WTC11 (cell line): ENCODE results near the gene SPART. TPM values are rescaled to one million over a fixed set of nuclear protein-coding genes. Genes with fewer than 3 reads are reported as not detected.

Experiments
- ATAC-seq: fragments of 200-7000 bp; cut with Tn5 transposase; 2 replicates; pipeline ENCODE4 v1.10.0; 2021; ENCODE audit warnings: mild to moderate bottlenecking, moderate library complexity
- CTCF ChIA-PET: fragments of 300-600 bp; sonication (Branson Sonifier 250); formaldehyde crosslinking; loops from one replicate; lab custom pipeline; 2021; ENCODE audit warnings: antibody characterized with exemption; lab: Charles Lee
- POLR2A ChIA-PET: fragments of 350-600 bp; sonication (Branson Sonifier 250); formaldehyde crosslinking; loops from one replicate; lab custom pipeline; 2021; ENCODE audit warnings: antibody characterized with exemption; lab: Charles Lee
- DNase-seq: peaks from one replicate; pipeline ENCODE4 v3.0.0; 2021; ENCODE audit warnings: low spot score
- H3K27ac Mint-ChIP-seq: 2 replicates; pipeline ENCODE4 v1.8.0; 2021; ENCODE audit warnings: mixed read lengths
- H3K27me3 Mint-ChIP-seq: 2 replicates; pipeline ENCODE4 v1.8.0; 2021; ENCODE audit warnings: low read depth, mild to moderate bottlenecking, moderate library complexity, mixed read lengths
- H3K36me3 Mint-ChIP-seq: 2 replicates; pipeline ENCODE4 v1.8.0; 2021; ENCODE audit warnings: mixed read lengths
- H3K4me1 Mint-ChIP-seq: 2 replicates; pipeline ENCODE4 v1.8.0; 2022; ENCODE audit warnings: mixed read lengths
- H3K4me3 Mint-ChIP-seq: 2 replicates; pipeline ENCODE4 v1.8.0; 2021; ENCODE audit warnings: mild to moderate bottlenecking, moderate library complexity, mixed read lengths
- H3K9me3 Mint-ChIP-seq: 2 replicates; pipeline ENCODE4 v1.8.0; 2021; ENCODE audit warnings: mixed read lengths
- E2F5 ChIP-seq: sonication (generic); formaldehyde crosslinking; IDR thresholded peaks from 2 replicates; pipeline ENCODE4 v1.8.1; 2022; ENCODE audit warnings: mild to moderate bottlenecking, moderate library complexity, missing genetic modification reagents
- GRHL2 ChIP-seq: fragments of 250-450 bp; sonication (Bioruptor Pico); IDR thresholded peaks from 2 replicates; pipeline ENCODE4 v1.8.0; 2022; ENCODE audit warnings: mild to moderate bottlenecking, moderate library complexity; ENCODE audit not compliant: insufficient replicate concordance, severe bottlenecking
- MAX ChIP-seq: sonication (generic); formaldehyde crosslinking; IDR thresholded peaks from 2 replicates; pipeline ENCODE4 v1.8.0; 2022; ENCODE audit warnings: mild to moderate bottlenecking, missing genetic modification reagents
- MLX ChIP-seq: sonication (generic); formaldehyde crosslinking; IDR thresholded peaks from 2 replicates; pipeline ENCODE4 v1.8.1; 2023; ENCODE audit warnings: mild to moderate bottlenecking, missing genetic modification reagents, moderate library complexity
- NFYB ChIP-seq: sonication (generic); formaldehyde crosslinking; conservative IDR thresholded peaks from 2 replicates; pipeline ENCODE4 v1.8.0; 2022; ENCODE audit warnings: low read depth, missing genetic modification reagents
- SOX15 ChIP-seq: fragments of 250-450 bp; sonication (Bioruptor Pico); IDR thresholded peaks from 2 replicates; pipeline ENCODE4 v1.9.0; 2021; ENCODE audit warnings: mild to moderate bottlenecking
- USF1 ChIP-seq: sonication (generic); formaldehyde crosslinking; IDR thresholded peaks from 2 replicates; pipeline ENCODE4 v1.8.0; 2022; ENCODE audit warnings: mild to moderate bottlenecking, missing genetic modification reagents
- ZNF425 ChIP-seq: fragments of 250-450 bp; sonication (Bioruptor Pico); conservative IDR thresholded peaks from 2 replicates; pipeline ENCODE4 v1.9.0; 2021; ENCODE audit warnings: mild to moderate bottlenecking
- ZNF532 ChIP-seq: fragments of 250-450 bp; sonication (Bioruptor Pico); IDR thresholded peaks from 2 replicates; pipeline ENCODE4 v1.9.0; 2021; ENCODE audit warnings: mild to moderate bottlenecking, borderline replicate concordance
- total RNA-seq: library from RNA; stranded (reverse); gene quantifications from 3 replicates; pipeline ENCODE4 v1.2.3, GENCODE V29; 2021

The SPART gene
- total RNA-seq, 1 experiment from 2014 or later = 95.7 TPM

GRCh38 chr13:36360903-36361302 lies 14.7 kb upstream of the SPART start (continued):
- no peak for TF ChIP-seq ZNF425 (CRISPR knock-in tag)
- TF ChIP-seq GRHL2 (CRISPR knock-in tag) = no peak
- no peak for TF ChIP-seq MAX (CRISPR knock-in tag)
- TF ChIP-seq SOX15 (CRISPR knock-in tag) = no peak

GRCh38 chr13:36359301-36359950 lies 13.2 kb upstream of the SPART start:
- Mint-ChIP-seq H3K27me3 (peaks cover 19% of the 10 kb centered on the region), H3K4me1 (peaks cover 6% of the 10 kb centered on the region), H3K36me3 (peaks cover 11% of the 10 kb centered on the region), H3K9me3 (peaks cover 11% of the 10 kb centered on the region), H3K27ac (no peak overlapping the region), H3K4me3 (no peak overlapping the region)
- TF ChIP-seq NFYB (CRISPR knock-in tag) = no peak
- DNase-seq (no peak), ATAC-seq (no peak)
- CTCF ChIA-PET = interaction anchor here (3.3 kb wide), 1 partner anchor 12 kb away, joined by 13 read pairs; no protein-coding TSS in a partner anchor
- POLR2A ChIA-PET = no interaction called here

- H3K27me3 Mint-ChIP-seq = peaks cover 27% of the 10 kb centered on the region
- POLR2A ChIA-PET = no interaction called here
- CTCF ChIA-PET = interaction anchor here (1.0 to 3.3 kb wide), 3 partner anchors 11 to 569 kb away, joined by 3 to 13 read pairs (median 4); no protein-coding TSS in a partner anchor
These were observed 12.1 kb upstream of the SPART start for GRCh38 chr13:36358175-36358718.

More at GRCh38 chr13:36358175-36358718, 12.1 kb upstream of the SPART start:
- ATAC-seq = no peak
- no peak for TF ChIP-seq USF1
- no peak for TF ChIP-seq MLX (CRISPR knock-in tag)
- no peak for TF ChIP-seq E2F5 (CRISPR knock-in tag)
- TF ChIP-seq ZNF532 (CRISPR knock-in tag) = no peak
- DNase-seq = no peak
- peaks cover 11% of the 10 kb centered on the region for H3K36me3 Mint-ChIP-seq
- peaks cover 11% of the 10 kb centered on the region for H3K9me3 Mint-ChIP-seq
- peaks cover 6% of the 10 kb centered on the region for H3K4me1 Mint-ChIP-seq
- H3K4me3 Mint-ChIP-seq = no peak overlapping the region
- H3K27ac Mint-ChIP-seq = no peak overlapping the region
